ENCODE measurements around the gene DNPEP. TPM values are rescaled to one million over a fixed set of nuclear protein-coding genes. Genes with fewer than 3 reads are reported as not detected.

Gene DNPEP
- polyA plus RNA-seq, 1 experiment, result 134 TPM

GRCh38 chr2:219358170-219359075 lies 29.3 kb downstream of the DNPEP start:
- Histone ChIP-seq H3K27me3 (ENCODE audit: control insufficient read depth, insufficient read depth, low read length) (peaks cover 27% of the 10 kb centered on the region), H3K4me3 (ENCODE audit: low read depth, low read length) (no peak overlapping the region), H3K36me3 (ENCODE audit: control insufficient read depth, insufficient read depth, low read length) (no peaks in the 10 kb centered on the region)
- POLR2A ChIA-PET, result no interaction called here
- CTCF ChIA-PET, result interaction anchor here (0.6 to 0.9 kb wide), 2 partner anchors 64 to 210 kb away, joined by 4 to 6 read pairs; no protein-coding TSS in a partner anchor
- no peak for TF ChIP-seq CTCF (IDR thresholded peaks at IDR 0.05; ENCODE audit: insufficient read depth, low read depth, low read length)
- no peak for DNase-seq (ENCODE audit: low read depth)

- no peaks in the 10 kb centered on the region for H3K36me3 ChIP-seq (ENCODE audit: control insufficient read depth, insufficient read depth, low read length)
- H3K27me3 ChIP-seq (ENCODE audit: control insufficient read depth, insufficient read depth, low read length), result peaks cover 27% of the 10 kb centered on the region
- POLR2A ChIA-PET, result no interaction called here
- CTCF ChIA-PET, result interaction anchor here (1.0 kb wide), 1 partner anchor 105 kb away, joined by 3 read pairs; no protein-coding TSS in a partner anchor
- no peak for DNase-seq (ENCODE audit: low read depth)
- TF ChIP-seq CTCF (IDR thresholded peaks at IDR 0.05; ENCODE audit: insufficient read depth, low read depth, low read length), result no peak
- H3K4me3 ChIP-seq (ENCODE audit: low read depth, low read length), result no peak overlapping the region
Measured at GRCh38 chr2:219356834-219357233, 30.9 kb downstream of the DNPEP start.

GRCh38 chr2:219354582-219354981 lies 33.1 kb downstream of the DNPEP start:
- CTCF ChIA-PET, result interaction anchor here (1.2 to 1.4 kb wide), 2 partner anchors 12 to 59 kb away, joined by 3 to 5 read pairs; no protein-coding TSS in a partner anchor
- DNase-seq (ENCODE audit: low read depth), result no peak
- Histone ChIP-seq H3K36me3 (ENCODE audit: control insufficient read depth, insufficient read depth, low read length) (no peaks in the 10 kb centered on the region), H3K4me3 (ENCODE audit: low read depth, low read length) (no peak overlapping the region), H3K27me3 (ENCODE audit: control insufficient read depth, insufficient read depth, low read length) (peaks cover 19% of the 10 kb centered on the region)
- POLR2A ChIA-PET, result no interaction called here
- TF ChIP-seq CTCF (IDR thresholded peaks at IDR 0.05; ENCODE audit: insufficient read depth, low read depth, low read length), result no peak

GRCh38 chr2:219353129-219353528 lies 34.6 kb downstream of the DNPEP start:
- POLR2A ChIA-PET, result no interaction called here
- CTCF ChIA-PET, result interaction anchor here (0.8 to 2.6 kb wide), 10 partner anchors 10 to 199 kb away, joined by 3 to 8 read pairs (median 4); partner anchors contain the start of gene CNPPD1
- no peak for DNase-seq (ENCODE audit: low read depth)
- TF ChIP-seq CTCF (IDR thresholded peaks at IDR 0.05; ENCODE audit: insufficient read depth, low read depth, low read length), result no peak
- Histone ChIP-seq H3K27me3 (ENCODE audit: control insufficient read depth, insufficient read depth, low read length) (peaks cover 7% of the 10 kb centered on the region), H3K36me3 (ENCODE audit: control insufficient read depth, insufficient read depth, low read length) (no peaks in the 10 kb centered on the region), H3K4me3 (ENCODE audit: low read depth, low read length) (no peak overlapping the region)

- CTCF ChIA-PET, result interaction anchor here (0.8 to 2.6 kb wide), 9 partner anchors 9 to 198 kb away, joined by 3 to 8 read pairs (median 4); partner anchors contain the start of gene CNPPD1
- TF ChIP-seq CTCF (IDR thresholded peaks at IDR 0.05; ENCODE audit: insufficient read depth, low read depth, low read length), result peak; percentile 72
- Histone ChIP-seq H3K27me3 (ENCODE audit: control insufficient read depth, insufficient read depth, low read length) (peaks cover 3% of the 10 kb centered on the region), H3K36me3 (ENCODE audit: control insufficient read depth, insufficient read depth, low read length) (no peaks in the 10 kb centered on the region), H3K4me3 (ENCODE audit: low read depth, low read length) (no peak overlapping the region)
- no peak for DNase-seq (ENCODE audit: low read depth)
- POLR2A ChIA-PET, result no interaction called here
Measured at GRCh38 chr2:219352448-219353023, 35.2 kb downstream of the DNPEP start.
